Neural cell (in vitro differentiated cells): ENCODE measurements around the gene C16orf54. TPM values are rescaled to one million over a fixed set of nuclear protein-coding genes. Genes with fewer than 3 reads are reported as not detected.
"Not testable (repeated sequence)": the region's sequence is repeated elsewhere in the genome, so short reads cannot be mapped to it uniquely, and the experiment has no call there.

Experiments
- H2AFZ ChIP-seq: fragments of 200-600, 300-800 bp; sonication (generic), shearing (Covaris generic); 2 replicates; pipeline ENCODE4 v1.6.0; 2014; ENCODE audit warnings: low read depth, mild to moderate bottlenecking, antibody characterized with exemption, low read length, moderate library complexity
- H3F3A ChIP-seq: fragments of 200-600 bp; shearing (Covaris generic); 2 replicates; pipeline ENCODE4 v1.6.1; 2016; ENCODE audit warnings: mild to moderate bottlenecking, moderate library complexity, mixed read lengths, antibody characterized with exemption, low read length; ENCODE audit not compliant: insufficient read depth, poor library complexity, severe bottlenecking
- H3K27ac ChIP-seq: fragments of 200-600, 300-800 bp; sonication (generic), shearing (Covaris generic); 2 replicates; pipeline ENCODE4 v1.5.1; 2014; ENCODE audit warnings: mild to moderate bottlenecking, low read length, moderate library complexity
- H3K27me3 ChIP-seq: fragments of 300-800, 200-600 bp; sonication (generic), shearing (Covaris generic); 2 replicates; pipeline ENCODE4 v1.6.0; 2014; ENCODE audit warnings: mild to moderate bottlenecking, low read depth, low read length, moderate library complexity; ENCODE audit not compliant: insufficient read depth
- H3K36me3 ChIP-seq: fragments of 300-800, 200-600 bp; sonication (generic), shearing (Covaris generic); 2 replicates; pipeline ENCODE4 v1.5.1; 2014; ENCODE audit warnings: mild to moderate bottlenecking, antibody characterized with exemption, low read length, moderate library complexity; ENCODE audit not compliant: insufficient read depth
- H3K4me2 ChIP-seq: fragments of 300-800, 200-600 bp; sonication (generic), shearing (Covaris generic); 2 replicates; pipeline ENCODE4 v1.6.0; 2014; ENCODE audit warnings: mild to moderate bottlenecking, low read length
- H3K4me3 ChIP-seq: fragments of 300-800, 200-600 bp; sonication (generic), shearing (Covaris generic); 2 replicates; pipeline ENCODE4 v1.5.1; 2014; ENCODE audit warnings: mild to moderate bottlenecking, low read length, moderate library complexity
- H3K79me2 ChIP-seq: fragments of 200-600 bp; shearing (Covaris generic); replicated peaks from 2 replicates; pipeline ENCODE4 v1.6.0; 2014; ENCODE audit warnings: mild to moderate bottlenecking, low read length, moderate library complexity; ENCODE audit not compliant: insufficient read depth
- H3K9ac ChIP-seq: fragments of 300-800, 200-600 bp; sonication (generic), shearing (Covaris generic); 2 replicates; pipeline ENCODE4 v1.6.1; 2016; ENCODE audit warnings: mild to moderate bottlenecking, low read length, mixed read lengths
- H3K9me2 ChIP-seq: fragments of 200-600 bp; shearing (Covaris generic); 2 replicates; pipeline ENCODE4 v1.6.1; 2016; ENCODE audit warnings: mild to moderate bottlenecking, low read length, mixed read lengths; ENCODE audit not compliant: insufficient read depth
- H3K9me3 ChIP-seq: fragments of 200-600, 300-800 bp; sonication (generic), shearing (Covaris generic); 2 replicates; pipeline ENCODE4 v1.6.1; 2016; ENCODE audit warnings: mild to moderate bottlenecking, mixed run types, low read length, moderate library complexity, mixed read lengths
- H4K20me1 ChIP-seq: fragments of 200-600 bp; shearing (Covaris generic); 2 replicates; pipeline ENCODE4 v1.6.1; 2016; ENCODE audit warnings: mild to moderate bottlenecking, mixed run types; ENCODE audit not compliant: insufficient read depth
- CTCF ChIP-seq: fragments of 450-650 bp; IDR thresholded peaks from 2 replicates; pipeline ENCODE4 v1.5.1; 2014; ENCODE audit warnings: antibody characterized with exemption, mild to moderate bottlenecking, moderate library complexity; ENCODE audit not compliant: poor library complexity, severe bottlenecking
- EP300 ChIP-seq: fragments of 450-650 bp; conservative IDR thresholded peaks from 2 replicates; pipeline ENCODE4 v1.6.1; 2014; ENCODE audit warnings: antibody characterized with exemption, mild to moderate bottlenecking, moderate library complexity; ENCODE audit not compliant: poor library complexity, severe bottlenecking
- REST ChIP-seq: IDR thresholded peaks from 2 replicates; pipeline ENCODE4 v1.6.1; 2012; ENCODE audit warnings: borderline replicate concordance
- TAF1 ChIP-seq: IDR thresholded peaks from 2 replicates; pipeline ENCODE4 v1.6.1; 2012; ENCODE audit warnings: low read depth
- polyA plus RNA-seq: library from polyadenylated mRNA; depleted of rRNA; stranded (reverse); fragments of >200 nt; gene quantifications from 2 replicates; pipeline ENCODE4 v1.2.3, GENCODE V29; 2014

The C16orf54 gene
- polyA plus RNA-seq, 1 donor from 2014 or later = not detected

GRCh38 chr16:29753516-29753915 lies 7.7 kb upstream of the C16orf54 start:
- no peaks in the 10 kb centered on the region for H3K27me3 ChIP-seq

GRCh38 chr16:29748760-29749149 lies 3.0 kb upstream of the C16orf54 start:
- H3K4me2 ChIP-seq, H3K27ac ChIP-seq, H3K9me3 ChIP-seq, H3K9ac ChIP-seq, H3K36me3 ChIP-seq, H2AFZ ChIP-seq, H4K20me1 ChIP-seq, H3K27me3 ChIP-seq, H3F3A ChIP-seq, H3K9me2 ChIP-seq, H3K4me3 ChIP-seq, H3K79me2 ChIP-seq: not testable (repeated sequence)

More at GRCh38 chr16:29753516-29753915, 7.7 kb upstream of the C16orf54 start:
- no peaks in the 10 kb centered on the region for H3K36me3 ChIP-seq
- no peaks in the 10 kb centered on the region for H3K9me3 ChIP-seq
- H3K4me3 ChIP-seq = no peak overlapping the region
- no peaks in the 10 kb centered on the region for H3K9me2 ChIP-seq
- H3K9ac ChIP-seq = no peak overlapping the region
- no peak overlapping the region for H2AFZ ChIP-seq
- no peaks in the 10 kb centered on the region for H4K20me1 ChIP-seq
- H3K27ac ChIP-seq = no peak overlapping the region
- TF ChIP-seq TAF1 (no peak), CTCF (no peak), EP300 (no peak)
- no peak overlapping the region for H3K4me2 ChIP-seq
- H3F3A ChIP-seq = no peaks in the 10 kb centered on the region
- H3K79me2 ChIP-seq = no peaks in the 10 kb centered on the region

GRCh38 chr16:29747947-29748759 lies 2.4 kb upstream of the C16orf54 start:
- H3K27me3 ChIP-seq = no peaks in the 10 kb centered on the region
- no peaks in the 10 kb centered on the region for H3F3A ChIP-seq
- H3K9me2 ChIP-seq = no peaks in the 10 kb centered on the region
- no peaks in the 10 kb centered on the region for H3K9me3 ChIP-seq
- no peak overlapping the region for H3K9ac ChIP-seq
- no peak overlapping the region for H2AFZ ChIP-seq
- H3K4me3 ChIP-seq = no peak overlapping the region
- H3K36me3 ChIP-seq = no peaks in the 10 kb centered on the region
- no peaks in the 10 kb centered on the region for H4K20me1 ChIP-seq
- H3K27ac ChIP-seq = no peak overlapping the region
- H3K4me2 ChIP-seq = no peak overlapping the region
- no peak for TF ChIP-seq TAF1
- TF ChIP-seq REST = no peak
- H3K79me2 ChIP-seq = no peaks in the 10 kb centered on the region

GRCh38 chr16:29746518-29746917 lies 728 bp upstream of the C16orf54 start:
- not testable (repeated sequence) for H3K9me3 ChIP-seq, H3F3A ChIP-seq, H3K27me3 ChIP-seq, H4K20me1 ChIP-seq, H3K79me2 ChIP-seq, H3K9ac ChIP-seq, H3K9me2 ChIP-seq, H3K4me2 ChIP-seq, H3K27ac ChIP-seq, H3K4me3 ChIP-seq, H3K36me3 ChIP-seq, H2AFZ ChIP-seq
